Measurements from ENCODE around the gene MYNN.
A peak's percentile ranks its signal among the peaks of the same experiment; 100 is the strongest.

The MYNN gene

DNA sequence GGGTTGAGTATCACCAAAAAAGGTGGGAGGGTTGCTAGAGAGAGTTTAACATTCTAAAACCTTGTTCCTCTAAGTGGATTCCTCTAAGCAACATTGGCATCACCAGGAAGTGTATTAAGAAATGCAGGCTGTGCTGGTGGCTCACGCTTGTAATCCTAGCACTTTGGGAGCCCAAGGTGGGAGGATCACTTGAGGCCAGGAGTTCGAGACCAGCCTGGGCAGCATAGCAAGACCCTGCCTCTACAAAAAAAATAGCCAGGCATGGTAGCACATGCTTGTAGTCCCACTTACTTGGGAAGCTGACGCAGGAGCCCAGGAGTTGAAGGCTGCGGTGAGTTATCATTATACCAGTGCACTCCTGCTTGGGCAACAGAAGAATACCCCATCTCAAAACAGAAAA lies 4.6 kb downstream of the MYNN start:
- DNase-seq (ENCODE audit: low read depth), result no peak

DNA sequence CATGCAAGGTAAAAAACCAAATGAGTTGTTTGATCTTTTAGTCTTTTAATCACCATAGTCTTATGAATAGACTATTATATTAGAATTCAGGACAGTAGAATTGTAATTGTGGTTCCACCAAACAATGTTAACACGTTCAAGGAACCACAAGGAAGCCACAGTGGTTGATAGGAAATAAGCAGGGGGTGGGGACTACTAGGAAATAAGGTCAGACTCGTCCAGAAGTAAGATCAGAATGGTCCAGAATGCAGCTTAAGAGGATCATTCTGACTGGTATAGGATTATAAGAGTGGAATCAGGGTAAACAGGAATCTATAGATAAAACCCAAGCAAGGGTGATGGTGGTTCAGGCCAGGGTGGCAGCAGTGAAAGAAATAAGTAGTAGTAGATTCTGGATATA lies 7.5 kb downstream of the MYNN start:
- no peak for DNase-seq (ENCODE audit: low read depth)

DNA sequence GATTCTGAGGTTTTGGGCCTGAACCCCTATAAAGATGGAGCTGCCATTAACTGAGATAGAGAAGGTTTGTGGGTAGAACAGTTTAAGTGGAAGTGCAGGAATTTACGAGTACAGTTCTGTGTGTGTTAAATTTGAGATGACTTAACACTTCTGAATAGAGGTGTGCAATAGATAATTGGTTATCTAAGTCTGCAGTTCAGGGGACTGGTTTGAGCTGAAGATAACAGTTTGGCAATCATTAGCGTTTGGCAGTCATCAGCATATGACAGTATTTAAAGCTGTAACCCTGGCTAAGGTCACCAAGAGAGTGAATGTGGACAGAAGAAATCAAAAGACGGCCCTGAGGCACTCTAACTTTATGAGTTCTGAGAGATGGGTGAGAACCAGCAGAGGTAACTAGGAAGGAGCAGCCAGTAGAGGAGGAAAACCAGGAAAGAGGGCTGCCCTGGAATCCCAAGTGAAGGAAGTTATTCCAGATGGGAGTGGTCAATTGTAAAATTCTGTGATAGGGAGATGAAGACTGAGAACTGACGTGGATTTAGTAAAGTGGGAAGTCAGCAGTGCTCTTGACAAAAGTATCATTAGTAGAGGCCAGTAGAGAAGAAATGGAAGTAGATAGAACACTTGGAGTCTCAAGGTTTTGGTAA lies 8.1 kb downstream of the MYNN start:
- no peak for DNase-seq (ENCODE audit: low read depth)

DNA sequence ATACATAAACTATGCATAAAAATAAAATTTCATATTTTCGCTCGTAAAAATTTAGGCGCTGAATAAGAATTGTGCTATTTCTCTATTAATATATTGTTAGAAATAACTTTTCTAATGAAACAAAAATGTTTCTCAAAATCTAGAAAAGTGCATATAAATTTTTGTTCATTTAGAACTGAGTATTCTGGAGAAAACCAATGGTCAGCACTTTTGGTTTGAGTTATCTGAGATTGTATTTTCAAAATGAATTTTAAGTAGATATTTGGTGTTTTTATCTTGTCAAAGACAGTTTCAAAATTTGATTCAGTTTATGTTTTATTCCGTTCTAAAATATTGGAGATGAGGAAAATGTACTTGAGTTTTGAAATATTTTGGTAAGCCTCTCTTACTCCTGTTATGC lies 13.9 kb downstream of the MYNN start:
- no peak for DNase-seq (ENCODE audit: low read depth)

DNA sequence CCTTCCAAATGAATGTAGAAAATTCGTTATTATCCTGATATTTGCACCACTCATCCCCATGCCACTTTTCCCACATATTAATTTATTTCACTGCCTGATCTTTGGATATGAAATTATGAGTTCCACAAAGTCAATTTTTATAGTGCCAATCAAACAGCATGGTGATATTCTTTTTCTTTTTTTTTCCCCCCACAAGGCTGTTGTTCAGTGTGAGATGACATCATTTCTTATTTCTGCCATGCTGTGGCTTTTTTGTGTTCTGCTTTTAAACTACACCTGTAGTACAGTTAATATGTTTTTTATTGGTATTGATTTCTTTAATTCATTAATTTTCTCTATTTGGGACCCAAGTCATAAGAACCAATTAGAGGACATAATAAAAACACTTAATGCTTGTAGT lies 14.6 kb downstream of the MYNN start:
- DNase-seq (ENCODE audit: low read depth), result no peak

DNA sequence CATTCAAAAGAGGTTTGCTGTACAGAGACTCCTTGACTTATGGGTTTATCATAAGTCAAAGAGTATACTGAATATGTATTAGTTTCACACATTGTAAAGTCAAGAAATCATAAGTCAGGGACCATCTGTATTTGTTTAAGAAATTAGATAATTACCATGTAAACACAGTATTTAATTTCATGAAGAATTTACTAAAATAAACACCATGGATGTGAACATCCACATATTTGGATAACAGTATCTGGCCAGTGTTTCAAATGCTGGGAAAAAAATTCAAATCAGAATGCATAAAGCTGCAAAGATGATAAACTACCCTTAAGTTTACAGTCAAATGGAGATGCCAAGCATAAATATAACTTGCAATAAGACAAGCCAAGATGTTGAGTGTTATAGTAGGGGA lies 17.0 kb downstream of the MYNN start:
- DNase-seq (ENCODE audit: low read depth), result no peak

DNA sequence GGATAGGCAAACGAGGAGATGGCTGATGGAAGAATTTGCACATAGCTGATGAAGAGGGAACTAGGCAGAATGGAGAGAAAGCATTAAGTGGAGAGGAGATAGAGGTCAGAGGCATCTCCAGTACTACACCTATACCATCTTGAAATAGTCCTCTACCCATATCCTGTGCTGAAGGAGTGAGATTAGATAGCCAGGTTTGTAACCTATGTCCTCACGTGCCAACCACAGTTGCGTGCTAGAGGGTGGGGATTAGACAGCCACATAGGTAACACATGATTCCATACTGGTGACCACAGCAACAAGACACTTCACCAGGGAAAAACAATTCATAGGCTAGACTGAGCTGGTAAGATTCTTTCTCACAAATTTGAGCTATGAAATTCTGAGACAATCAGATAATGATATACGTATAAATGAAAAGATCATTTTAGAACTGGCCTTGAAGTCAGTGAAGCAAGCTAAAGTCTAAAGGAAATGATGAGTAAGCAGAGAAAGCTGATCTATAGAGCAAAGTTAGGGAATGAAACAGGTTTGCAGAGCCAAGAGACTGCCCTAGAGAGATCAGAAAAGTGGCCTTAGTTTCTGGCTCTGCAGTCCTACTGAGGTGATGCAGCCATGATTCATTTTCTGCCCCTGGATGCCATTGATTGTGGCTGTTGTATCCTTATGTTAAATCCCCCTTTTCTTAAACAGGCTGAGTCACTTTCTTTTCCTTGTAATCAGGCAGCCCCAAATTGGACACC lies 17.7 kb downstream of the MYNN start:
- DNase-seq (ENCODE audit: low read depth), result no peak

DNA sequence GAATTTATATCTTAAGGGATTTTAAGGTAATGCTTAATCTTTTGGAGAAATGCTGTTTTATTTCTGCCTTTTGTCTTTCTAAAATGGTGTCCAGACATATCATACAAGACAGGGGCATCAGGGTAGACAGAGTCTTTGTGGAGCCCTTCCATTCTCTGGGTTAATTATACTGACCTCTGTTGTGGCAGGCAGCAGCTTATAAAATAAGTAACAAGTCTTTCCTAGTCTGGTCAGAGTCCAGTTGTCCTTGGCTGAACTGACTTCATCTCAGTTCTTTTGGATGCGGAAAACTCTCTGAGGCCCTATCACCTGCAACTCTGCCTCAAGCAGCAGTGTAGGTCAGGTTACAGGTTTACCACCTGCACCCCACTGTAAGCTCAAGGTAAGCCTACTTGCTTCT lies 19.2 kb downstream of the MYNN start:
- DNase-seq (ENCODE audit: low read depth), result no peak

DNA sequence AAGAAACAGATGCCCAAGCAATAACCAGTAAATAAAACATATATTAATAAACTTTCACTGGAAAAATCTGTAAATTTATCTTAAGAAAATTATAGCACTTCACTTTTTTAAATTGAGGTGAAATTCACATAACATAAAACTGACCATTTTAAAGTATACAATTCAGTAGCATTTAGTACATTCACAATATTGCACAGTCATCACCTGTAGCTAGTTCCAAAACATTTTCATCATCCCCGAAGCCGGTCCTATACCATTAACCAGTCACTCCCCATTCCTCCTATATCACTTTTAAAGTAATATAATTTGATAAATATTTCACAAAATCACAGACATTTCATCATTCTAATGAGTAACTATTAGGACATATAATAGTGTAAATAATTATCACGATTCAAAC lies 31.5 kb downstream of the MYNN start:
- DNase-seq (ENCODE audit: low read depth), result no peak

DNA sequence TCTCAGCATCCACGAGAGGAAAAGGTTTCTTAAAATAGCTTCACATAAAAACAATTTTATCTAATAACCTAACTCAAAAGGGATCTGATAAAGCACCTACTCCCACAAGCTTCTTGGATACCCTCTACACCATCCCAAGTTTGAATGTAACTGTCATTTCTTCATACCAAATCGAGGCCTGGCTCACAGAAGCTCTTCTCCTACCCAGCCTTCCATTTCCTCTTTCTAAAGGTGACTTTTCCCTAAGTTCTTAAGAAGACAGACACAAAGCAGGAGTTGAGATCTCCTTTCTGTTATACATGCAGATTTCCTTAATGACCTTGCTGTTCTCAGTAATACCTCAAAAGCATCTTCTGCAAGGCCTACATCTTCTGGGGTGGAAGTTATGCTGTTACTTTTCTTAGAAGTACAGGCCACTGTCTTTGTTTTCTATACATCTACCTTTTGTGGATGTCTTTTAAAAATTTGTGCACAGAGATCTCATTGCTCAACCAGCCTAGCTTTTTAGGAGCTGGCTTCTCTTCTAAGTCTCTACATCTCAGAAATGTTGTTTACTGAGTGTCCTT lies 36.1 kb downstream of the MYNN start:
- no peak for DNase-seq (ENCODE audit: low read depth)

DNA sequence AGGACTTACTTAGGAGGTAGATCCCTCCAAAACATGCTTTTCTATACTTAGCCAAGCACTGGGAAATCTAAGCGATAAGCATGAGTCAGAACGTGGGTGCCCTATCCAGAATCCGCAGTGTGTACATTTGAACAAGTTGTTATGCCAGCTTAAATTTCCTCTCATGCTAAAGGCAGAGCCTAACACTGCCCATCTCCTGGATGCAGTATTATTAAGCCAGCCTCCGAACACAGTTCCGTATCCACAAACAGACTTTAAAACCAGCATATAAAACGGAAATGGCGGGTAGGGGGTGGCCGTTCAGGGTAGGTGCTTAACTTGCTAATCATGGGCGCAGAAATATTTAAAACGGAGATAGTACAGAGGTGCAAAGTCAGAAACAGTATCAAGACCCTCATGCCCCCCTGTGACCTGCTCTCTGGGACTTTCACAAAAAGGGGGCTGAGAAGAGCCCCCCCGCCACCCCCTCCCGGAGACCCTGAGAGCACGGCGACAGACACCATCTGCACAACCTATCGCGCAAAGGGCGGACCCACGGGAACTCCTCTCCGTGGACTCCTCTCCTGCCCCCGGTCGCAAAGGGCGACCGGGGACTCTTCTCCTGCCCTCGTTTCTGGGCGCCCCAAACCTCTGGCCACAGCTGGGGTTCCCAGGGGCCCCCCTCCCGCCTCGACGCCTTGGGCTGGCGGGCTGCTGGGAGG lies 38.6 kb downstream of the MYNN start:
- DNase-seq (ENCODE audit: low read depth), result no peak

DNA sequence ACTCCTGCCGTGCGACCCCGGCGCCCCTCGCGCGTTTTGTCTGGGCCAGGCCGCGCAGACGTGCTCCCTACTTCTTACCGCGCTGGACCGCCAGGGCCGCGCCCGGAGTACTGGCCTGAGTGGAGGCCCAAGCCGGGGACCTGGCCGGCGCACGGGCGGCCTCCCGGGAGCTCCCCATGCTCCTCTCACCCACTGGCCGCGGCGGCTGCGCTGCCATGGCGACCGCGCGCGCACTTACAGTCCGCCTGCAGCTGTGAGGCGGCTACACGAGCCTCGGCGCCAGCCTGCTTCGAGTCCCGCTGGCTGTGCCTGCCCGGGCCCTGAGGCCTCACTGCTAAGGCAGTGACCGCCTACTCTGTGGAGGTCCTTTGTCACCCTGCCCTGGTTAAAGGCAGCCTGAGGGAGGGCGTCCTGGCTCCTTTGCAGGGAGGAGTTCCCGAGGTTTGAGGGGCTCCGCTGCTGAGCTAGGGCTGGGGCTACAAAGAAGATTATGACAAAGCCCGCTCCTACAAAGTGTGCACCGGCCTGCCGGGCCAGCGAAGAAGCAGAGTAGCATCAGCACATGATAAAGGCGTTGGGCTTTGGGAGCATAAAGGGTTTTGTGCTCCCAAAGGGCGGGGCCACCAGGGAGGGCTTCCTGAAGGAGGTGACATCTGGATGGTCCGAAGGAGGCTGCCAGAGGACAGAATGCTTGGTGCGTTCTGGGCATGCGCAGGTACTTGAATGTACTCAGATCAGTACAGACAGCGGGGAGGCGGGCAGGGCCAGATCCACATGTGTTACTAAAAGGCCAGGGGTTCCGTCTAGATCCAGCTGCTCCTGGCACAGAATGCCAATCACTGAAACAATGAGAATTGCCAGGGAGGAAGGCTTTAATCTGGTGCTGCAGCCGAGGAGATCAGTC lies 39.4 kb downstream of the MYNN start, which contains the start of the genes LRRC34 and LRRIQ4:
Gene LRRC34 (minus strand): TSS at position 573 of the 904 bp plus-strand sequence. CDS start 356 bp downstream, at position 217.
Gene LRRIQ4 (plus strand): TSS at position 539 of the 904 bp plus-strand sequence. CDS start 9,052 bp downstream, outside the sequence.
- DNase-seq (ENCODE audit: low read depth), result peak; percentile 68

DNA sequence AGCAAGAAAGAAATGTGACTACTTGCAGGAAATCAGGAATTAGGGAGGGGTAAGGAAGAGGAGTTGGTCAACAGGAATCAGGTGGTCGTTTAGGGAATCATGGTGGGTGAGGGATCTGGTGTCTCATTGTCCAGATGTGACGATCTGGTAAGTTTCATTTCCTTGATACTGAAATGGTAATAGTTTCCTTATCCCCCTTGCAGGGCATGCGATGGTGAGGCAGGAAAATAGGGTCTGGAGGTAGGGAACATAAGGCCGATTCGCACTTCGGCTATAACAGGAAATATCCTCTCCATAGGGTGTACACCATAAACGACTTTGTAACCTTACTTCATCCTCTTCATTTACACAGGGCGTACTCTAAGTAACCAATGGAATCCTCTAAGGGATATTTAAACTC lies 40.1 kb downstream of the MYNN start:
- no peak for DNase-seq (ENCODE audit: low read depth)

DNA sequence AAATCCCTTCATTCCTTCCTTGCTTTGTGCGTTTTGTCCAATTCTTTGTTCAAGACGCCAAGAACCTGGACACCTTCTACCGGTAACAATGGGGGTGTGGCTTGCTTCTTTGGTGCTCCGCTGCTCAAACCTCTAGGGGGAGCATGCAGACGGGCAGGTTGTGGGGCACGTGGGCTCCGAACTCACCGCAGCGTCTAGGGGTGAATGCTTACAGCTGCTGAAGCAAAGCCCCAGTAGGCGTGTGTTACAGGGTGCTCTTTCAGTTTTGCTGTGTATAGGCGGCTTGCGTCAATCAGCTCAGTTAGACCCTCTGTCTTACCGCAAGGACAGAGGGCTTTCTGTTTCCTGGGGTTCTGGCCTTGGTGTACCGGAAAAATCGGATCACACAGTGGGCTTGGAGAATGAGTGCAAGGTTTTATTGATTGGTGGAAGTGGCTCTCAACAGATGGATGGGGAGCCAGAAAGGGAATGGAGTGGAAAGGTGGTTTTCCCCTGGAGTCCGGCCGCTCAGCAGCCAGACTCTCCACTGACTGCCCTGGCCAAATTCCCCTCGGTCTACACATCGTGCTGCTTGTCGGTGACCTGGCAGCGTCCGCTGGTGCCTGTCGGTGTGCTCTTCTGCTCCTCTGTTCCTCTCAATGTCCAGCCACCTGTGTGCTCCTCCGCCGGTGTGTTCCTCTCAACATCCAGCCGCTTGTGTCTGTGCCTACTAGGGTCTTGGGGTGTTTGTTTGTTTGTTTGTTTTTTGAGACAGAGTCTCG lies 40.7 kb downstream of the MYNN start:
- peak; percentile 68 for DNase-seq (ENCODE audit: low read depth)

DNA sequence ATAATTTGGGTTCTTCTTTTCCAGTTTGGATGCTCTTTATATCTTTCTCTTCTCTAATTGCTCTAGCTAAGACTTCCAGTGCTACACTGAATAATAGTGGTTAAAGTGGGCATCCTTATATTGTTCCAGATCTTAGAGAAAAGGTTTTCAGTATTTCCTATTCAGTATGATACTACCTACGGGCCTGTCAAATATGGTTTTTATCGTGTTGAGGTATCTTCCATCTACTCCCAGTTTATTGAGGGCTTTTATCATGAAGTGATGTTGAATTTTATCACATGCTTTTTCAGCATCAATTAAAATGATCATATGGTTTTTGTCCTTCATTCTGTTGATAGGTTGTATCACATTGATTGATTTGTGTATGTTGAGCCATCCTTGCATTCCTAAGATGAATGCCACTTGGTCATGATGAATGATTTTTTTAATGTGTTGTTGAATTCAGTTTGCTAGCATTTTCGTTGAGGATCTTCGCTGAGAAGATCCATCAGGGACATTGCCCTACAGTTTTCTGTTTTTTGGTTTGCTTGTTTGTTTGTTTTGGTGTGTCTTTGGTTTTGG lies 42.5 kb downstream of the MYNN start:
- DNase-seq (ENCODE audit: low read depth), result no peak

DNA sequence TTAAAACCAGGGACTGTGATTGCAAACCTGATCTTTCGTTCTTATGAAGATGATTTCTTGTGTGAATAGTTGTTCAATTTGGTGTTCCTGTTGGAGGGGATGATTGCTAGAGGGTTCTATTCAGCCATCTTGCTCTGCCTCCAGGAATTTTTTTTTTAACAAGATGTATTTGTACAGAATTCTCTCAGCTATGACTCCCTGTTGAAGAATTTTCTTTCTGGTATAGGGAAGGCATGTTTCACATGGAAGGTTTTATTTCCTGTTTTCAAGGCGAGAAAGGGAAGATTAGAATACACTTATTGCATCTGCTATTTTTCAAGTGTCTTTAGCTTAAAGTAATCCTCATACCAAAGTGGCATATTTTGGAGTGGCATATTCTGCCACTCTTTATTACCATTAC lies 45.1 kb downstream of the MYNN start:
- DNase-seq (ENCODE audit: low read depth), result no peak

DNA sequence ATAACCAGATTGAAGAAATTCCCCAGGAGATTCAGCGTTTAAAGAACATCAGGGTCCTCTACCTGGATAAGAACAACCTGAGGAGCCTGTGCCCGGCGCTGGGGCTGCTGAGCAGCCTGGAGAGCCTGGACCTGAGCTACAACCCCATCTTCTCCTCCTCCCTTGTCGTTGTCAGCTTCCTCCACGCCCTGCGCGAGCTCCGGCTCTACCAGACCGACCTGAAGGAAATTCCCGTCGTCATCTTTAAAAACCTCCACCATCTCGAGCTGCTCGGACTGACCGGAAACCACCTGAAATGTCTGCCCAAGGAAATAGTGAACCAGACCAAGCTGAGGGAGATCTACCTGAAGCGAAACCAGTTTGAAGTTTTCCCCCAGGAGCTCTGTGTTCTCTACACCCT lies 48.9 kb downstream of the MYNN start:
- DNase-seq (ENCODE audit: low read depth), result no peak

DNA sequence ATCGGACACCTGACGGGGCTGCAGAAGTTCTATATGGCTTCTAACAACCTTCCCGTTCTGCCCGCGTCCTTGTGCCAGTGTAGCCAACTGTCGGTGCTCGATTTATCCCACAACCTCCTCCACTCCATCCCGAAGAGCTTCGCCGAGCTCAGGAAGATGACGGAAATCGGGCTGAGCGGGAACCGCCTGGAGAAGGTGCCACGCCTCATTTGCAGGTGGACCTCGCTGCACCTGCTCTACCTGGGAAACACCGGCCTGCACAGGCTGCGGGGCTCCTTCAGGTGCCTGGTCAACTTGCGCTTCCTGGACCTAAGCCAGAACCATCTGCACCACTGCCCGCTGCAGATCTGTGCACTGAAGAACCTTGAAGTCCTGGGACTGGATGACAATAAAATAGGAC lies 49.3 kb downstream of the MYNN start:
- DNase-seq (ENCODE audit: low read depth), result no peak

DNA sequence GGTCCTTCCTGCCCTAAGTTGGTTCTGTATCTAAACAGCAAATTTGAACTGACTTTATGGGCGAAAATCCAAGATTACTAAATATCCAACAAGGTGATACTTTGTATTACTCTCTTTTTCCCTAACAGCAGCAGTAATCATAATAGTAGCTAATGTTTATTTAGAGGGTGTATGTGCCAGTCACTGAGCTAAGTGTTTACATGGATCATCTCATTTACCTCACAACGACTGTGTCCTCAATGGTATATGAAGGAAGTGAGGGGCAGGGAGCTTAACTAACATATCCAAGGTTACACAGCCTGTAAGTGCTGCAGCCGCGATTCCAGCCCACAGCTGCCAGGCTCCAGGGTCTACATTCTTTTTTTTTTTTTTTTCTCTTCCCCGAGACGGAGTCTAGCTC lies 49.8 kb downstream of the MYNN start:
- no peak for DNase-seq (ENCODE audit: low read depth)

DNA sequence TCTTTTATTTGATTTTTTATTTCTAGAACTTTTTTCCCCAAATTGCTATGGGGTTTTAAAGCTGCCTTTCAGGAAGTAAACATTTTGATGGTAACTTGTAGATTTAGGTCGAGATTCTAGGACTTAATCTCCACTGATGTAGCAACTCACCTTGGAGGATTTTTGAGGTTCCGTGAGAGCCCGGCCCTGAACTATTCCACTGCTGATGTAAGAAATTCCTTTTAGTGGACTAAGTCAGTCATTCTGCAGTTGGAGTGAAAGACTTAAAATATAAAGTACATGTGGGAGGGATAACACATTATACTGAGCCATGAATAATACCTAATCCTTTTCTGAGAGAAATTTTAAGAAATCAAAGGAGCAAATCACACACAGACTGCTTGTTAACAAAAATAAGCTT lies 52.1 kb downstream of the MYNN start:
- DNase-seq (ENCODE audit: low read depth), result no peak

DNA sequence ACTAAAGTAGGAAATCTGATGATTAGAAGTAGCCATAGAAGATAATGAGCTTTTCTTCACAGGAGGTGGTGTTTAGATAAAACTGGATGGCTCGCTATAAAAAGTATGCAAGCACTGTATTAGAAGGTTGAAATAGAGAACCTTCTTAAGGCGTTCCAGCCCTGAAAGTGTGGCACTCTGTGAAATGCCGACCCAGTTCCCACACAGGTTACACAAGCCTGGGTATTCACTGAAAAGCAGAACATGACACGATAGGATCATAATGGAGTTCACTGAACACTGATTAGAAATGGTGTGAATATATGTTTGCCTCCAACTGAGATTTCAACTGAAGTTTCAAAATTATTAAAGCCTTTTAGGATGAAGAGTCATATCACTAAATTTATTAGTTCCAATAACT lies 54.5 kb downstream of the MYNN start:
- no peak for DNase-seq (ENCODE audit: low read depth)

Data from activated T-cell treated with anti-CD3 and anti-CD28 coated beads for 48 hours (primary cell).